Measurements from ENCODE around the gene ZGLP1. TPM values are rescaled to one million over a fixed set of nuclear protein-coding genes. Genes with fewer than 3 reads are reported as not detected.

ZGLP1 gene
- total and polyA plus RNA-seq, 2 of the 13 experiments (the other 11 are each of a cell fraction or from before 2014, with no cell fraction given): 2.4 to 3.0 TPM

- TF ChIP-seq ZNF136 (CRISPR knock-in tag; IDR thresholded peaks at IDR 0.05; ENCODE audit: low read depth) (0 out of 2 replicates have a peak, but pooled peaks have one; percentile 17), ZNF777 (CRISPR knock-in tag; IDR thresholded peaks at IDR 0.05) (0 out of 2 replicates have a peak, but pooled peaks have one; percentile 31), KDM4B (CRISPR knock-in tag; IDR thresholded peaks at IDR 0.05) (no peak), ZNF292 (CRISPR knock-in tag; IDR thresholded peaks at IDR 0.05; ENCODE audit: borderline replicate concordance, low read depth) (no peak), KAT7 (CRISPR knock-in tag; IDR thresholded peaks at IDR 0.05; ENCODE audit: borderline replicate concordance) (0 out of 2 replicates have a peak, but pooled peaks have one; percentile 7), SMC3 (IDR thresholded peaks at IDR 0.05; ENCODE audit: low read length) (no peak), ZNF784 (CRISPR knock-in tag; IDR thresholded peaks at IDR 0.05; ENCODE audit: borderline replicate concordance) (0 out of 2 replicates have a peak, but pooled peaks have one; percentile 28), ZNF580 (CRISPR knock-in tag; IDR thresholded peaks at IDR 0.05; ENCODE audit: borderline replicate concordance, low read depth) (peak; percentile 60; the same call in 1 of the 2 replicates), ZNF124 (CRISPR knock-in tag; IDR thresholded peaks at IDR 0.05) (no peak), DPF2 (CRISPR knock-in tag; IDR thresholded peaks at IDR 0.05; ENCODE audit: borderline replicate concordance, low read depth) (no peak), SP2 (CRISPR knock-in tag; IDR thresholded peaks at IDR 0.05) (0 out of 2 replicates have a peak, but pooled peaks have one; percentile 28), ZFP91 (CRISPR knock-in tag; IDR thresholded peaks at IDR 0.05; ENCODE audit: borderline replicate concordance) (peak; percentile 14; the same call in 1 of the 2 replicates), CC2D1A (CRISPR knock-in tag; IDR thresholded peaks at IDR 0.05) (no peak), ZBTB3 (CRISPR knock-in tag; IDR thresholded peaks at IDR 0.05; ENCODE audit: borderline replicate concordance, low read depth) (no peak), TAF1 (CRISPR knock-in tag; IDR thresholded peaks at IDR 0.05) (peak; percentile 39; the same call in 1 of the 2 replicates), ZNF687 (CRISPR knock-in tag; IDR thresholded peaks at IDR 0.05) (peak; percentile 75), PCBP1 (IDR thresholded peaks at IDR 0.05; ENCODE audit: borderline replicate concordance, low read depth, low read length) (0 out of 2 replicates have a peak, but pooled peaks have one; percentile 19), TFDP1 (CRISPR knock-in tag; IDR thresholded peaks at IDR 0.05; ENCODE audit: borderline replicate concordance) (peak; percentile 6; the same call in 1 of the 2 replicates), ZNF672 (CRISPR knock-in tag; IDR thresholded peaks at IDR 0.05) (0 out of 2 replicates have a peak, but pooled peaks have one; percentile 4), HNRNPK (IDR thresholded peaks at IDR 0.05; ENCODE audit: low read depth, low read length, poor library complexity, severe bottlenecking) (no peak), MLLT10 (CRISPR knock-in tag; IDR thresholded peaks at IDR 0.05) (no peak)
Measured at GRCh38 chr19:10290876-10291553, 18.6 kb downstream of the ZGLP1 start (continued).

All from HepG2 (cell line).